ENCODE results near the gene LEMD2.

Gene LEMD2

GRCh38 chr6:33732817-33733708 is 55.9 kb downstream of the LEMD2 start:
- DNase-seq, result no peak

GRCh38 chr6:33732385-33732784 is 56.5 kb downstream of the LEMD2 start:
- no peak for DNase-seq

GRCh38 chr6:33731751-33732282 is 57.1 kb downstream of the LEMD2 start:
- DNase-seq, result no peak

- no peak for DNase-seq
Observed at GRCh38 chr6:33731035-33731434, 57.9 kb downstream of the LEMD2 start.

- no peak for DNase-seq
Observed at GRCh38 chr6:33730611-33731010, 58.3 kb downstream of the LEMD2 start.

GRCh38 chr6:33729059-33729458 is 59.9 kb downstream of the LEMD2 start:
- DNase-seq, result no peak

GRCh38 chr6:33728438-33728837 is 60.5 kb downstream of the LEMD2 start:
- no peak for DNase-seq

GRCh38 chr6:33727932-33728331 is 61.0 kb downstream of the LEMD2 start:
- DNase-seq, result no peak

GRCh38 chr6:33727126-33727525 is 61.8 kb downstream of the LEMD2 start:
- DNase-seq, result no peak

- DNase-seq, result no peak
Observed at GRCh38 chr6:33726696-33727095, 62.2 kb downstream of the LEMD2 start.

- DNase-seq, result no peak
Observed at GRCh38 chr6:33725891-33726673, 62.8 kb downstream of the LEMD2 start.

- DNase-seq, result no peak
Observed at GRCh38 chr6:33725222-33725621, 63.7 kb downstream of the LEMD2 start.

GRCh38 chr6:33724102-33725023 is 64.6 kb downstream of the LEMD2 start:
- DNase-seq, result no peak

GRCh38 chr6:33723371-33724085 is 65.4 kb downstream of the LEMD2 start:
- no peak for DNase-seq

- DNase-seq, result no peak
Observed at GRCh38 chr6:33722103-33722623, 66.8 kb downstream of the LEMD2 start.

- no peak for DNase-seq
Observed at GRCh38 chr6:33721508-33721907, 67.4 kb downstream of the LEMD2 start.

Measured in amniotic stem cell (primary cell).